PFSK-1 (cell line): Measurements from ENCODE around the gene FRMD4B.

Source experiments
- FOXP2 ChIP-seq: optimal IDR thresholded peaks from 2 replicates; pipeline ENCODE3; 2011; ENCODE audit warnings: borderline replicate concordance, control low read depth, inconsistent platforms; ENCODE audit not compliant: insufficient read depth; ENCODE audit errors: extremely low read length, extremely low read depth
- POLR2AphosphoS5 ChIP-seq: IDR thresholded peaks from 2 replicates; pipeline ENCODE4 v1.6.1; 2012; ENCODE audit warnings: low read depth, mild to moderate bottlenecking, control low read depth, low read length, moderate library complexity
- SIN3A ChIP-seq: IDR thresholded peaks from 2 replicates; pipeline ENCODE4 v1.6.1; 2012; ENCODE audit warnings: mild to moderate bottlenecking, low read length, moderate library complexity, borderline replicate concordance; ENCODE audit not compliant: insufficient read depth
- TAF1 ChIP-seq: IDR thresholded peaks from 2 replicates; pipeline ENCODE4 v1.6.1; 2012; ENCODE audit warnings: low read length, control low read depth, borderline replicate concordance; ENCODE audit not compliant: insufficient read depth
- TF ChIP-seq, protein P1 (sequence below), 2 experiments: IDR thresholded peaks; 2 replicates each; pipeline versions ENCODE4 v1.6.1 to v1.8.0; 2011 to 2012; ENCODE audit warnings: low read depth in 2 of 2, low read length in 2 of 2, control low read depth in 1 of 2, inconsistent platforms in 1 of 2, mild to moderate bottlenecking in 1 of 2, moderate library complexity in 1 of 2; ENCODE audit not compliant: insufficient read depth in 1 of 2

The FRMD4B gene

DNA sequence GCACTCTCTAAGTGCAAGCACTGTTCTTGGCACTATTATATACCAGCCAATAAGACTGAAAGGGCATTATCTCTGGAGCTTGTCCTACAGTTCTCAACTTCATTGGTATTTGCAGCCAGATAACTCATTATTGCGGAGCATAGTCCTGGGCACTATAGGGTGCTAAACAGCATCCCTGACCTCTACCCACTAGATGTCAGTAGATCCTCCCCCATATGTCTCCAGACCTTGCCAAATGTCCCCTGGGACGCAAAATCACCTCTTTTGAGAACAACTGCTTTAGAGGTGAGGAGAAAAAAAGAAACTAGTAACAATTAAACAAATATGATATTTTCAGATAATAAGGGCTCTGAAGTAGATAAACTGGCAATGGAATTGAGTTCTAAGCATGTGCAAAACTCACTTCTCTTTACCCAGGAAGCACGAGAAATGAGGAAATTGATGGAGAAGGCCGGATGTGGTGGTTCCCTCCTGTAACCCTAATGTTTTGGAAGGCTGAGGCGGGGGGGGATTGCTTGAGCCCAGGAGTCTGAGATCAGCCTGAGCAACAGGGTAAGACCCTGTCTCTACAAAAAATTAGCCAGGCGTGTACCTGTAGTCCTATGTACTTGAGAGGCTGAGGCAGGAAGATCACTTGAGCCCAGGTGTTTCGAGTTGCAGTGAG lies 61.4 kb downstream of the FRMD4B start:
- TF ChIP-seq TAF1 = no peak
- TF ChIP-seq SIN3A = no peak
- TF ChIP-seq POLR2AphosphoS5 = no peak
- TF ChIP-seq, protein P1, sequence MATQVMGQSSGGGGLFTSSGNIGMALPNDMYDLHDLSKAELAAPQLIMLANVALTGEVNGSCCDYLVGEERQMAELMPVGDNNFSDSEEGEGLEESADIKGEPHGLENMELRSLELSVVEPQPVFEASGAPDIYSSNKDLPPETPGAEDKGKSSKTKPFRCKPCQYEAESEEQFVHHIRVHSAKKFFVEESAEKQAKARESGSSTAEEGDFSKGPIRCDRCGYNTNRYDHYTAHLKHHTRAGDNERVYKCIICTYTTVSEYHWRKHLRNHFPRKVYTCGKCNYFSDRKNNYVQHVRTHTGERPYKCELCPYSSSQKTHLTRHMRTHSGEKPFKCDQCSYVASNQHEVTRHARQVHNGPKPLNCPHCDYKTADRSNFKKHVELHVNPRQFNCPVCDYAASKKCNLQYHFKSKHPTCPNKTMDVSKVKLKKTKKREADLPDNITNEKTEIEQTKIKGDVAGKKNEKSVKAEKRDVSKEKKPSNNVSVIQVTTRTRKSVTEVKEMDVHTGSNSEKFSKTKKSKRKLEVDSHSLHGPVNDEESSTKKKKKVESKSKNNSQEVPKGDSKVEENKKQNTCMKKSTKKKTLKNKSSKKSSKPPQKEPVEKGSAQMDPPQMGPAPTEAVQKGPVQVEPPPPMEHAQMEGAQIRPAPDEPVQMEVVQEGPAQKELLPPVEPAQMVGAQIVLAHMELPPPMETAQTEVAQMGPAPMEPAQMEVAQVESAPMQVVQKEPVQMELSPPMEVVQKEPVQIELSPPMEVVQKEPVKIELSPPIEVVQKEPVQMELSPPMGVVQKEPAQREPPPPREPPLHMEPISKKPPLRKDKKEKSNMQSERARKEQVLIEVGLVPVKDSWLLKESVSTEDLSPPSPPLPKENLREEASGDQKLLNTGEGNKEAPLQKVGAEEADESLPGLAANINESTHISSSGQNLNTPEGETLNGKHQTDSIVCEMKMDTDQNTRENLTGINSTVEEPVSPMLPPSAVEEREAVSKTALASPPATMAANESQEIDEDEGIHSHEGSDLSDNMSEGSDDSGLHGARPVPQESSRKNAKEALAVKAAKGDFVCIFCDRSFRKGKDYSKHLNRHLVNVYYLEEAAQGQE (IDR thresholded peaks at IDR 0.05; ENCODE audit: insufficient read depth in 1 of 2, low read depth in 2 of 2, low read length in 2 of 2) = no peak
- TF ChIP-seq FOXP2 = no peak

DNA sequence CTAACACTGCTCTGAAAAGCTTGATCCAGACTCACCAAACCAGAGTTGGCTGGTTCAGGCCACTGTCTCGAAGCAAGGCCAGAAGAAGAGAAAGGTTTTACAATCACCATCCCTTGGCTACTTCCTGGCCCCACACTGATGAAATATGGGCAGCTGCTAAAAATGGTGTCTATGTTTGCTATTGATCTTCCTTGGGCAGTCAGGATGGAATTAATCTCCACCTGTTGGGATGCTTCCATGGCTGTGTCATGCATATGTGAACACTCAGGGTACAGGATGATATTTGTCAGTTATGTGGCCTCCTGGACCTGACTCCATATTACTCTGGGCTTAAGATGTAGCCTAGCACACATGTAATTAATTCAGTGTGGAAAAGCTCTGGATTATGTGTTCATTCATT lies 61.9 kb downstream of the FRMD4B start:
- no peak for TF ChIP-seq TAF1
- no peak for TF ChIP-seq POLR2AphosphoS5
- no peak for TF ChIP-seq SIN3A
- no peak for TF ChIP-seq FOXP2
- TF ChIP-seq, protein P1 (IDR thresholded peaks at IDR 0.05; ENCODE audit: insufficient read depth in 1 of 2, low read depth in 2 of 2, low read length in 2 of 2) = no peak

DNA sequence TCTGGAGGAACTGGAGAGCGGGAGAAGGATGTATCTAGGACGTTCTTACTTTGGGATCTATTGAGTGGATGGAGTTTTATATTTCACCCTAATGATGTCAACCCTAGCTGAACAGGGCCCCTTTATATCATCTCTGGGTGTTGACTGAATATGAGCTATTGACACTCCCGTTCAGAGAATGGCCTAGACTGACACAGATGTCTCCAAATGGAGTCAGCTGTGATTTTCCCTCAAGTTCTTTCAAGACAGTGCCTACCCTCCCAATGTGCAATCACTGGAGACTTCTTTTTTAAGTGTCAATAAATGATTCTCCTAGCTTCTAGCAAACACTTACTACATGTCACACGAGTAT lies 63.8 kb downstream of the FRMD4B start:
- no peak for TF ChIP-seq POLR2AphosphoS5
- no peak for TF ChIP-seq FOXP2
- no peak for TF ChIP-seq SIN3A
- no peak for TF ChIP-seq TAF1
- TF ChIP-seq, protein P1 (IDR thresholded peaks at IDR 0.05; ENCODE audit: insufficient read depth in 1 of 2, low read depth in 2 of 2, low read length in 2 of 2) = no peak

DNA sequence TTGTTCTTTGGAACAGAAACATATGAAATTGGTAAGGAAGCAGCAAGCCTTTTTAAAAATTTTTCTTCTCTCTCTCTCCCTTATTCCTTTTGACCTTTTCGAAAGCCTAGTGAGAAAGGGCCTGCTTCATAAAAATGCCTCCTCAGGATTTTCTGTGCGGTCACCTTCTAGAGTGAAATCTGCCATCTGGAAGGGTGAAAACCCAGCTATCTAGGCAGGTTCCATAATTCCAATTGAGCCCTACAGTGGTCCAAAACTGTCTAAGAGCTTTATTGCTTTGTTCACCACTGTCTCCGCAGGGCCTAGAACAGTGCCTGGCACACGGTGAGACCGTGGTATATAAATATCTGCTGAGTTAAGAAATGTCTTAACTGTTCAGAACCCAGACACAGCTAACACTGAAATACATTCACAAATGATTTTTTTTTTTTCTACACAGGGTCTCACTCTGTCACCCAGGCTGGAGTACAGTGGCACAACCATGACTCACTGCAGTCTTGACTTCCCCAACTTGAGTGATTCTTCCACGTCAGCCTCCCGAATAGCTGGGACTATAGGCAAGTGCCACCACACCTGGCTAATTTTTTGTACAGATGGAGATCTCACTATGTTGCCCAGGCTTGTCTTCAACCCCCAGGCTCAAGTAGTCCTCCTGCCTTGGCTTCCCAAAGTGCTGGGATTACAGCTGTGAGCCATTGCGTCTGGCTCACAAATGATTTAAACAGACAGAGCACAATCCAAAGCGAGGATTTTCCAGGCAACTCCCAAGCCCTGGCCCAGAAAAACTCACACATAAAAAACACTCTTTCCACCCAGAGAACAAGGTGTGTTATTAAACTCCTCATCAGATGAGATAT lies 64.4 kb downstream of the FRMD4B start:
- TF ChIP-seq POLR2AphosphoS5 (no peak), TAF1 (no peak), FOXP2 (no peak), SIN3A (no peak)
- TF ChIP-seq, protein P1 (IDR thresholded peaks at IDR 0.05; ENCODE audit: insufficient read depth in 1 of 2, low read depth in 2 of 2, low read length in 2 of 2) = no peak
